Hindlimb muscle (tissue), 1 donor: Measurements from ENCODE around the gene INAFM2. TPM values are rescaled to one million over a fixed set of nuclear protein-coding genes. Genes with fewer than 3 reads are reported as not detected.

Experiments
- DNase-seq: peaks from one replicate; pipeline ENCODE4 v3.0.0-alpha.2; 2013
- polyA plus RNA-seq: library from polyadenylated mRNA; unstranded; fragments of 120-200 nt; gene quantifications from one replicate; pipeline ENCODE4 v1.2.1, GENCODE V29; 2013; ENCODE audit not compliant: insufficient read length

The INAFM2 gene
- polyA plus RNA-seq, 1 donor = 13.2 TPM

DNA sequence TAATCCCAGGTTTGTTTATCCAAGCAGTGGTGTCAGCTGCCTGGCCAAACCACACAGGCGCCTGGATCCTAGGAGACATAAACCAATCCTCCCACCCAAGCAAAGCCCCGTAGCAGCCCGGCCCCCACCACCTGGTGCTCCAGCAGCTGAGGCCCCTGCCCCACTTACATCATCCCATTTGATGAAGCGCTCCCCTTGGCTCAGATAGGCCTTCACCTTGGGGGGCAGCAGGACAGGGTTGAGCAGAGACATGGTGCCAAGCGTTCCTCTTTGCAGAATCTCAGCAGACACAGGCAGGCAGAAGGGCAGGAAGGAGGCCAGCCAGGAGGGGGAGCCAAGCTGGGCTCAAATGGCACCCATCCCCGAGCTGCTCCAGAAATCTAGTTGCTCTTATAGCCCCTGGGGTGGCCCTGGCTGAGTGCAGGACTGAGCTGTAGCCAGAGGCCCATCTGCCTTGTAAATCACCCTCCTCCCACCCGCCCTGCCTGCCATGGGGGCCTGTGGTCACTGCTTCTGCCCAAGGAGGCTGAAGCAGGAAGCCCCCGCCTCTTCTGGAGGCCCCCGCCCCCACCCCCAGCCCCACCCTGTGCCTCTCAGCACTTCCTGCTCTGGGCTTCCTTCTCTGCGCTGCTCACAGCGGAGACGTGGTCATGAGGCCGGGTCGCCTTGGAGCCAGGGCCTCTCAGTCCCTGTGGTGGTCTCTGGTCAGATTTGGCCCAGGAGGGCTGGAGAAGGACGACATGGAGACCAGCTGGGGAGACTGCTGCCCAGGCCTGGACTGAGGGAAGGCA is 15.9 kb upstream of the INAFM2 start, which contains the start of gene PLCB2:
PLCB2 (minus strand) TSS at position 515 of the 791 bp plus-strand sequence; CDS start at position 252, 263 bp downstream.
- no peak for DNase-seq

DNA sequence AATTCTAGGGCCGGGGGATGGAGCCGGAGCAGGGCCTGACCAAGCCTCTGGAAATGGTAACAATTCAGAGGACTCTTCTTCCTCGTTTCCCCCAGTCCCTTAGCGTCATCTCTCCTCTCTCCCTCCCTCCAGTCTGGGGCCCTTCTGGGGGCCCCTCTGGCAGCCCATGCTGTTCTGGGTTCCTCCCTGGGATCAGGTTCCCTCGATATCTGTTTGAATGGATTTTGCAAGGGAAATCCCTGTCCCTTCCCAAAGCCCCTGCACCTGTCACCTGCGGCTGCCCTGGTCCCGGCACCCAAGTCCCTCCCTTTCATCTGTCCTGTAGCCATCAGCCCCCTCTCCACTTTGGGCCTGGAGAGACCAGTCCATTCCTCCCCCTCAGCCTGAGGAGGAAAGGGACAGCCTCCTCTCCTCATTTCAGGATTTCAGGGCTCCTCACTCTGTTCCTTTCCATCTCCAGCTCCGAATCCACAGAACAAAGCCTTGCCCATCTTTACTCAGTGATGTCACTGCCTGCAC is 14.1 kb upstream of the INAFM2 start:
- DNase-seq = no peak

DNA sequence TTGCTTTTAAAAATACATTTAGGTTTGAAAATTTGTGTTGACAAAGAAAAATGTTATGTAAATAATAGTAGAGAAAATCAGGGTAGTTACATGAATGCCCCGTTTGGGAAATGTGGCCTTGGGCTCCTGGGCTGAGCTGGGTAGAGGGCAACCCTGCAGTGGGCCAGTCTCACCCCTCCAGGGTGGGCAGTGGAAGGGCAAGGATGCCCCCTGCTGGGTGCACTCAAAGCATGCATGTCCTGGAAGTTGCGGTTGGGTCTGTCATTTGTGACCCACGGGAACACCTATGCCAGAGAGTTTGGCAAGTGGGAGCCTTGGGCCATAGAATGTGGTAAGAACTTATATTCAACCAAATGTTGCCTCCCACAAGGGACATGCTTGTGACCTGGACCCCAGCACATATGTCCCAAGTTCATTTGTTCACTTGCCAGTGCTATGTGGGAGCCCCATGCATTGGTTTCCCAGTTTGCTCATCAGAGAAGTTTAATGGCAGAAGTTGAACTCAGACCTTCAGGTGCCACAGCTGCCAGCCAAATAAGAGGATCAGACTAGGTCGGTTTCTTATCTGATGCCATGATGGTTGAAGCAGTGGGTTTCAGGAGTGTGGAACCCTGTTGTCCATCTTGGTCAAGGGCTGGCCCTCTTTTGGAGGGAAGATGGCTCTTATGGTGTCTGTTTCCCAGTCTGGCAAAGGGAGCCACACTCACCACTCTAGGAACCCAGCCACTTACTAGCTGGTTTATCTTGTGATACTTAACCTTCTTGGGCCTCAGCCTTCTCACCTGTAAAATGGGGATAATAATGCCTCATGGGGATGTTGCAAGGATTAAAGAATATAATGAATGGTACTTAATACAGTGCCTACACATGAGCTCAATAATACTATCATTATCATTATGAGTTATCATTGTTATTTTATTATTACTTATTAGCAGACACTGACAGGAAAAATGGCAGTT is 13.2 kb upstream of the INAFM2 start:
- DNase-seq = peak; percentile 30

GRCh38 chr15:40310993-40311392 is 12.5 kb upstream of the INAFM2 start:
- no peak for DNase-seq

DNA sequence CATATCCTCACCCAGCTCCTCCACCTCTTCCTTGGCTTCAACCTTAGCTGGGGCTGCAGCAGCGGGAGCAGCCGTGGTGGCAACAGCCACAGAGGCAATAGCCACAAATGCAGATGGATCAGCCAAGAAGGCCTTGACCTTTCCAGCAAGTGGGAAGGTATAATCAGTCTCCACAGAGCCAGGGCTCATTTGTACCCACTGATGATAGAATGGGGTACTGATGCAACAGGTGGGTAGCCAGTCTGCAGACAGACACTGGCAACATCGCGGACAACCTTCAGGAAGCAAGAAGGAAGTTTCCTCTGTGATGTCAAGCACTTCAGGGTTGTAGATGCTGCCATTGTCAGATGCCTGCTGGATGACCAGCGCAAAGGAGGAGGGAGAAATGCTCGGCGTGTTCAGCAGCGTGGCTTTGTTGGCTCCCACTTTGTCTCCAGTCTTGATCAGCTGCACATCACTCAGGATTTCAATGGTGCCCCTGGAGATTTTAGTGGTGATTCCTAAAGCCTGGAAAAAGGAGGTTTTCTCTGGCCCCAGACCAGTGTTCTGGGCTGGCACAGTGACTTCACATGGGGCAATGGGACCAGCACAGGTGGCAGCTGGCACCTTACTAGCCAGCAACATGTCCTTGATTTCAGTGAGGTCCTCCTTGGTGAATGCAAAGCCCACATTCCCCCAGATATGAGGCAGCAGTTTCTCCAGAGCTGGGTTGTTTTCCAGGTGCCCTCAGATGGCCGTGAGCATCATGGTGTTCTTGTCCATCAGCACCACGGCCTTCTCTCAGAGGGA is 10.9 kb upstream of the INAFM2 start:
- DNase-seq = no peak

- DNase-seq = no peak
Measured at GRCh38 chr15:40313531-40314398, 9.7 kb upstream of the INAFM2 start.

DNA sequence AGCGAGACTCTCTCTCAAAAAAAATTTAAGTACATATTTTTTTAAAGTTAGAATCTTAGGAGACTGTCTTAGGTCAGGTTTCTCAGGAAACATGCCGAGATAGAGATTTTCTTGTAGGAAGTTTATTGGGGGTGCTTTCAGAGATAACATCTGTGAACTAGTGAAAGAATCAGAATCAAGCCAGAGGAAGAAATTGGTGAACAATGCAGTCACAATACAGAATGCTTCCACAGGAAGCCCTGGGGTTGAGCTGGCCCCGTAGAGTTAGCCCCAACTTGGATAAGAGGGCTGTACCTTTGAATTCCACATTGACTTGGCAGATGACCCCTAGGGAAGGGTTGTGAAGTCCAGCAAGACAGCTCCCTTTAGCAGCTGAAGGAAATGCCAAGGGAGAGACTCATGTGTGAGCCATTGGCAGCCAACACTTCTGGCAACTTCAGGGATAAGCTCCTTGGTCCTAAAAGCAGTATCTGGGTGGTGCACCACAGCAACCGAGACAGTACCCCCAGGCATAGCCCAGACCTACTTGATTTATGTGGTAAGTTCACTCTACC is 8.7 kb upstream of the INAFM2 start:
- no peak for DNase-seq

- DNase-seq = no peak
Measured at GRCh38 chr15:40316931-40317330, 6.6 kb upstream of the INAFM2 start.

- DNase-seq = no peak
Measured at GRCh38 chr15:40317580-40317979, 5.9 kb upstream of the INAFM2 start.

DNA sequence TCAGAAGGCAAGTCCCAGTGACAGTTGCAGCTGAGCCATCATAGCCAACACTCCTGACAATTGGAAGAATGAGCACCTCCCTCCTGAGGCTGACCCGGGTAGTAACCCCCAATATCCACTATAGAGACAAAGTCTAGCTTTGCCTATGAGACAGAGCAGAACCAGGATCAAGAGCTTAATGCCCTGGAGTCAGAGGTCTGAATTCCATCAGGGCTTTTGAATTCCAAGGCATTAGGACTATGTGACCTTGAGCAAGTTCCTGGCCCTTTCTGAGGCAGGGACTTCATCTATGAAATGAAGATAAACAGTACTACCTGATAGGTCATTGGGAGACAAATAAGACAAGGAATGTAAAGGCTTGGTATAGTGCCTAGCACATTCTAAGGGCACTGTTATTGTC is 3.1 kb upstream of the INAFM2 start:
- no peak for DNase-seq

GRCh38 chr15:40320931-40321371 is 2.5 kb upstream of the INAFM2 start:
- peak; percentile 52 for DNase-seq

DNA sequence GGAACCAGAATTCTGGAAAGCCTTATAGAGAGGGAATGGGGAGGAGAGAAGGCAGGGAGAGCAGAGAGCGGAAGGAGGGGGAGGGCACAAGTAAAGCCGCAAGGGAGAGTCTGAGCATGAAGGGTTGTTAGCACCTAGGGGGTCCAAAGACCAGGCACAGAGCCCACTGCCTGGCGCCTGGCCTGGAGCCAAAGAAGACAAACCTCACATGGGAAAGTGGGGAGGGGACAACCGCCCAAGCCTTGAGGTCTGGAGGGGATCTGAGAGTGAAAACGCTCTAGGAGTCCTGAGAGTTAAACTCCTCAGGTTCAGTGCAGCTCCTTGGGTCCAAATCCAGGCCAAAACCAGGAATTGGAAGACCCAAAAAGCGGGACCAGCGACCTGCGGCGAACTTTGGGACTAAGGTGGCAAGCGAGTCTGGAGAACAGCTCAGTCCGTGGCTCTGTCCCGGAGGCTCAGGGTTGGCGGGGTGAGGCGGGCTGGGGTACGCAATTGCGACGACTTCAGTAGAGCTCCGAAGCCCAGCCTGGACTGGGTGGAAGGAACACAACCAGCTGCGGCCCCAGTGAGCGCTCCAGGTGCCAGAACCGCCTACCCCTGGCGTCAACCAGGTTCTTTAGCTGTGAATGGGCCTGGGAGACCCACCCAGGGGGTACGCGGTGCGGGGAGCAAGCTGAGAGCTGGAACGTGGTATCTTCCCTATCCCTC is 807 bp upstream of the INAFM2 start:
- DNase-seq = no peak

- no peak for DNase-seq
Measured at GRCh38 chr15:40323953-40324937, 753 bp downstream of the INAFM2 start.

GRCh38 chr15:40325188-40325587 is 1.7 kb downstream of the INAFM2 start:
- no peak for DNase-seq

DNA sequence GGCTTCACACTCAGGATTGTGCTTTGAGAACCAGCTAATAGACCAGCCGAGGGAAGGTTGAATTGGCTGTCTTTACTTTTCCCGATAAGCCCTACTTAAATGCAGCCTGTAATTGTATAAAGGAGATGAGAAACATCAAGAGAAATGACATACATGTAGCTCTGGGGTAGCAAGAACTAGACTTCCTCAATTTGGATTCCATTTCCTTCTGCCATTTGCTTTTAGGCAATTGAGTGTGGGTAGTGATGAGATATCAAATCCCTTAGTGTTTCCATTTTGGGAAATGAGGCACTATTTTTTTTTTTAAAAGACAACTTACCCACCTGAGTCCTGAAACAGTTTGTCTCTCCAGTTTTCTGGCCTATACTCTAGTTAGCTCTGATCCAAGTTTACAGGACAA is 2.2 kb downstream of the INAFM2 start:
- no peak for DNase-seq

GRCh38 chr15:40327457-40327856 is 4.0 kb downstream of the INAFM2 start:
- no peak for DNase-seq

DNA sequence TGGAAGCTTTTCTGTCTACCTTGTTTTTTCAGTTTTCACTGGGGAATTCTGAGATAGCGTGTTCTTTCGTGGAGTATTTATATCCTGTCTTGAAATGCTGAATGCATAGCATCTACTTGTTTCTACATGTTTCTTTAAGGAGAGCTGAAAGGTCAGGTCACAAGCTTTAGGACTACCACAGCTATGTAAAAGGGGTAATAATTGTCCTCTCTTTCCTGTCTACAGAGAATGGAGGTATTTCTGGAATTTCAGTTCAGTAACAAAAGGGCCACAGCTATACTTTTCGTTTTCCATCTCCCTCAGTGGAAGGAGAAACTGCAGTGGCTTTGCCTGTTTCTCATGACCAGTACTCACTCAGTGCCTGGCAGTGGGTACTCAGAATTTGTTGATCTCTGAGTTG is 4.7 kb downstream of the INAFM2 start:
- DNase-seq = no peak

GRCh38 chr15:40328751-40329150 is 5.3 kb downstream of the INAFM2 start:
- DNase-seq = no peak

DNA sequence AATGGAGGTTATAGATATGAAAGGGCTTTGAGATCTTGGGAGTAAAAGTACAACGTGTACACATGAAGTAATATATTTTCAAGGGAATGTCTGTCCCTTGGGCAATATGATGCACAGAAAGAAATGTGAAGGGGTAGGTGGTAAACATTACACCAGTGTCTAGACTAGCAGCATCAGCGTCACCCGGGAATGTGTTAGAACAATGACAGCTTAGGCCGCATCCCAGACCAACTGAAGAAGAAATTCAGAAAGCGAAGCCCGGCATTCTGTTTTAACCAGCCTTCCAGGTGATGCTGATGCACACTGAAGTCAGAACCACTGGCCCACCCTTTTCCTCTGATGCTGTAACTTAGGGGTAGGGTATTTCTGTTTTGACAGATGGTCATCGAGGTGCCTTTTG is 6.3 kb downstream of the INAFM2 start:
- DNase-seq = no peak
